Measurements from ENCODE around the gene BRAP.

GRCh38 chr12:111642681-111643426, 42.9 kb downstream of the BRAP start:
- TF ChIP-seq EZH2 (IDR thresholded peaks at IDR 0.05; ENCODE audit: borderline replicate concordance, low read depth, low read length, poor library complexity, severe bottlenecking): no peak
- TF ChIP-seq CTCF (conservative IDR thresholded peaks at IDR 0.05; ENCODE audit: low read depth, low read length): no peak

Data from A673 (cell line).